Cardiac fibroblast (primary cell): ENCODE results near the gene PAX5.

Experiments used
- DNase-seq, 2 donors: peaks; one replicate each; pipeline versions ENCODE4 v3.0.0 to v3.0.0-alpha.2; 2010; ENCODE audit warnings: low read depth in 2 of 2
- H3K4me3 ChIP-seq, 2 donors: replicated peaks in 1 of 2; 1 replicate in 1 of 2; 2 replicates in 1 of 2; pipeline ENCODE4 v1.5.1; 2011; ENCODE audit warnings: low read depth in 2 of 2, low read length in 2 of 2, mild to moderate bottlenecking in 2 of 2, moderate library complexity in 1 of 2
- CTCF ChIP-seq: IDR thresholded peaks from one replicate; pipeline ENCODE4 v1.5.1; 2011; ENCODE audit warnings: low read depth, mild to moderate bottlenecking, low read length, inconsistent platforms

Gene PAX5

DNA sequence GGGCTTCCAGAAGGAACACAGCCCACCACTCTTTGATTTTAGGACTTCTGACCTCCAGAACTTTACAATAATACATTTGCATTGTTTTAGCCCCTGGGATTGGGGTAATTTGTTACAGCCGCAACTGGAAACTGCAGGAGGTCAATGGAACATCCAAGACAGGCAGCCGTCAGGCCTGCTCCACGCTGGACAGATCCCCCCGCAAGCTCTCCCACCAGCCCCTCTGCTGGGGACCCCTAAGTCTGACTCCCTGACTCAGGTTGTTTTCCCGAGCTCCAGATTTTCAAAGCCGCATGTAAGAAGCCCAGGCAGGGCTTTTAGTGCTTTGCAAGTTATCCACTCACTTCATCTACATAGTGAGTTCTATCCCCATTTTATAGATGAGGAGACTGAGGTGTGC is 127.6 kb downstream of the PAX5 start:
- no peak overlapping the region for H3K4me3 ChIP-seq
- no peak for DNase-seq
- TF ChIP-seq CTCF: no peak

DNA sequence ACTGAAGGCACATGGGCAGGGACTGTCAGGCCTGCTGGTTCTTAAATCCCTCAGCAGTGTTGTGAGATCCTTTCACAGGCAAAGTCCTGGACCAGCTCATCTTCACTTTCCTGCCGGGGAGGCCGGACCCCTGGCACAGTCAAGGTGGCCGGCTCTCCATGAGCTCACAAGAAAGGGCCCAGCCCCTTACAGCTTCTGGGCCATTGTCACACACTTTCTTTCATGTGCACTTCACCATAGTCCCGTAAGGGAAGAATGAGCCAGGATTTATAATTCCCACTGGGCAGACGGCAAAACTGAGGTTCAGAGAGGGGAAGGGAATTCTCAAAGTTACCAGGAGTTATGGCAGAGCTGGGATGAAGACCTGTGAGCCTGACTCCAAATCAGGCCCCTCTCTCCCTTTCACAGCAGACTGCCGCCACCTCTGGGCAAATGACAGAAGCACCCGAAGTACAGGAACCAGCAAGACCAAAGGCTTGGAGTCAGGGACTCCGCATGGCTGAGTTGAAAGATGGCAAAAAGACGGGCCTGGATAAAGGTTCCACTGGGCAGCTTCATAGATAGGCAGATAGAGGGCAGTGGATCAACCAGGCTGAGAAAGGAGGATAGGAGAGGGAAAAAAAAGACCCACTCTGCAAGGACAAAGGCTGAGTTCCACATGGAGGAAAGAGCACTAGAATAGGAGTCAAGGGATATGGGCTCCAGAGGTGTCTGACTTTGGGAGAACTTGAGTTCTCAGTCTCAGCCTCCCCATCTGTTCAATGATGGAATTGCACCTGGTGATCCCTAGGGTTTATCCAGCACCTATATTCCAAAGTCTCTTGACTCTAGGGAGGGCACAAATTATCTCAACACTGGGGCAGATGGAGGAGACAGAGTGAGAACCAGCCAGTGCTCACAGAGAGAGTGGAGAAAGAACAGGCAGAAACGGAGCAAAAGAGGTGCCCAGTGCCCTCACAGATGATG is 128.7 kb downstream of the PAX5 start:
- no peak for DNase-seq
- H3K4me3 ChIP-seq: no peak overlapping the region
- TF ChIP-seq CTCF: no peak

- peak; percentile 78 to 87 for DNase-seq
- TF ChIP-seq CTCF: no peak
- H3K4me3 ChIP-seq: no peak overlapping the region
Measured at GRCh38 chr9:36903541-36904435, 130.3 kb downstream of the PAX5 start.

GRCh38 chr9:36902861-36903524 is 131.1 kb downstream of the PAX5 start:
- no peak for TF ChIP-seq CTCF
- no peak overlapping the region for H3K4me3 ChIP-seq
- no peak for DNase-seq

- DNase-seq: no peak
- TF ChIP-seq CTCF: no peak
- H3K4me3 ChIP-seq: no peak overlapping the region
Measured at GRCh38 chr9:36902080-36902716, 131.9 kb downstream of the PAX5 start.

- no peak for DNase-seq
- H3K4me3 ChIP-seq: no peak overlapping the region
- TF ChIP-seq CTCF: no peak
Measured at GRCh38 chr9:36901528-36901927, 132.5 kb downstream of the PAX5 start.
